Head of caudate nucleus (tissue), 42 donors: ENCODE data around the gene DHX58.

Experiments
- DNase-seq, 42 donors: peaks; one replicate each; pipeline versions ENCODE4 v3.0.0 to v3.0.0-alpha.2; 2020 to 2021; ENCODE audit warnings: mixed read lengths in 7 of 42
- intact Hi-C: fragments of 100-400 bp; cut with DNase I; formaldehyde crosslinking; loops from one replicate; pipeline ENCODE4 v1.15.0; 2022

The DHX58 gene

DNA sequence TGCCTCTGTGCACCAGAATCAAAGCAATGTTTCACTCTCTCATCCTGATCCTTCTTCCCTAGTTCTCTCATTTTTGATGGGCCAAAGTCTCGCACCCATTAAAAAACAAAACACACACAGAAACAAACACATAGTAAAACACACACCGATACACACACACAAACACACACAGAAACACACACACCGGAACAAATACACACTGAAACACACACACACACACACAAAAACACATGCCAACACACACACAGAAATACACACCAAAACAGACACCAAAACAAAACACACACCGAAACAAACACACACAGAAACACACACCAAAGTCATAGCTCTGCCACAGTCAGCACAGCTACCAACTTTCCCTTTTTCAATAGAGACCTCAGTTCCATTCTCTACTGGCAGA, 18.7 kb upstream of the DHX58 start:
- intact Hi-C loops = no loop called here
- DNase-seq = no peak

DNA sequence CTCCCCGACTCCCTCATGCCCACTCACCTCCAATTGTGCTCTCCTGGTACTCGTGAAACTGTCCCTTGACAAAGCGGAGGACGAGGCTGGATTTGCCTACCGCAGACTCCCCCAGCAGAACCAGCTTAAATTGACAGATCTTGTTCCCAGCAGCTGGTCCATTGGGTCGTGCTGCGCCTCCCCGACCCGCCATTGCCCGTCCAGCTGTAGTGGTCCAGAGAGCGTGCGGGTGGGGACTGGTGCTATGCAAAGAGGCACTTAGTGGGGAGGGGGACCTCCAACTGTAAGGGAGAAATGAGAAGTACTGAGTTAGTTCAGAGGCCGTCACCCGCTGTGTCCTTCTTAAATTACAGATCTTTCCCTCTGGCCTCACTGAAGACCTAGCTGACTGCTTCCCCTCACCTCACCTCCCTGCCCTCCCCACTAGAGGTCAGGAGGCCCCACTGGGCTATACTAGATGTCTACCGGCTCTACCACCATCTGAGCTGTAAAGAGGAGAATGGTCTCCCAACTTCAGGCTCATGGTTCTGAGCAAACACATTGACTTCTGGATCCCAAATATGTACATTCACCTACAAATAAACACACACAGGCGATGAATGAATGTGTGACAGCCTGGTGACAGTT, 17.9 kb upstream of the DHX58 start:
- no peak for DNase-seq
- intact Hi-C loops = no loop called here

DNA sequence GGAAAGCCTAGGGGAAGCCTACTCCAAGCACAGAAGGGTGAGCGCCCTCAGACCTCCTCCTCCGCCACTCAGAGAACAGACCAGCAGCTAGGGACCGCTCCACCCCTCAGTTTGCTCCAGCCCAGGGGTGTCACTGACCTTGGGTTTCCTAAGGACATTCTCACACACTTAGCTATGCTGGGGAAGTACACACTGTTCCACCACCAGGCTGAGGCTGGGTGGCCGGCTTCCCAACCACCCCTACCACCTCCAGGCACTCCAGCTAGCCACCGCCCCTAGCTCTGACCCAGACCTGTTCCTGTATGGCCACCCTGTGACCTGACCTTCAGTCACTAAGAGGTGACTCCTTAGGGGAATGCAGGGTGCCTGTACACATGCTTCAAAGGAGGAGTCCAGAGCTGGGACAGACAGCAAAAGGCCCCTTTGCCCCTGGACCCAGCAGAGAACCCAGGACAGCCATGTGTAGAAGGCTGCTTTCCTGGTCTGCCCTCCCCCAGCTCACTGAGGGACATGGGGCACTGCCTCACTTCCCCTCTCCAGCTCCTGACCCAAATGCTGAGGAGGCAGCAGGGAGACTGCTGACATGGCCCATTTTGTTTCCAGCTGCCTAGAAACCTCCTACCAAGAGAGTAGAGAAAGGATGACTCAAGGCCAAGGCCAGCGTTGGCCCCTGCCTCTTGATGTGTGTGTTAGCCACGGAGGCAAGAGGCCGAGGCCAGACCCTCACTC, 16.8 kb upstream of the DHX58 start:
- intact Hi-C loops = no loop called here
- DNase-seq = peak in 12 of 42 donors; percentile 18 to 64 (median 40)

DNA sequence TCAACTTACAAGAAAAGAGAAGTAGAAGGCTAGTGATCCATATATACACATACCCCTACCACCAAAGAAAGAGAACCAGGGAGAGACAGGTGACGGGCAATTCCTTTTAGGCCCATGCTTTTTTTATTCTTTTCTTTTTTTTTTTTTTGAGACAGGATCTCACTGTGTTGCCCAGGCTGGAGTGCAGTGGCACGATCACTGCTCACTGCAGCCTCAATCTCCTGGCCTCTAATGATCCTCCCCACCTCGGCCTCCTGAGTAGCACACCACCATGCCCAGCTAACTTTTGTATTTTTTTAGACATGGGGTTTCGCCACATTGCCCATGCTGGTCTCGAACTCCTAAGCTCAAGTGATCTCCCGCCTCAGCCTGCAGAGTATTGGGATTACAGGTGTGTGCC, 14.9 kb upstream of the DHX58 start:
- no peak for DNase-seq
- intact Hi-C loops = no loop called here

DNA sequence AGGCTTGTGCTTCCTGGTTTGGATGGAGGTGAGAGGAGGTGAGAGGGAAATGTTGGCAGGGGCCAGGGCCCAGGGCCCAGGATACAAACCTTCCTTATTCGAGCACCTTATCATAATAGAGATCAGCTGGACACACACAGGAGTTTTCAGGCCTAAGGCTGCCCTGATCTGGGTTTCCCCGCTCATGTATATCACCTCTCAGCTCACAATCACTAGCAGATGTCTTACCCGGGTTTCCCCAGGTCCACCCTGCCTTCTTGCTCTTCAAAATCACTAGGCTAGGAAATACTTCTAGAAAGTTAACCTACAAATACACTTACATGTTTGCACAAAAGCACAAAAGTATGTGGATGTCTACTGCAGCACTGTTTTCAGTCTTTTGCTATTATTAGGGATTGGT, 14.3 kb upstream of the DHX58 start:
- no peak for DNase-seq
- intact Hi-C loops = no loop called here

DNA sequence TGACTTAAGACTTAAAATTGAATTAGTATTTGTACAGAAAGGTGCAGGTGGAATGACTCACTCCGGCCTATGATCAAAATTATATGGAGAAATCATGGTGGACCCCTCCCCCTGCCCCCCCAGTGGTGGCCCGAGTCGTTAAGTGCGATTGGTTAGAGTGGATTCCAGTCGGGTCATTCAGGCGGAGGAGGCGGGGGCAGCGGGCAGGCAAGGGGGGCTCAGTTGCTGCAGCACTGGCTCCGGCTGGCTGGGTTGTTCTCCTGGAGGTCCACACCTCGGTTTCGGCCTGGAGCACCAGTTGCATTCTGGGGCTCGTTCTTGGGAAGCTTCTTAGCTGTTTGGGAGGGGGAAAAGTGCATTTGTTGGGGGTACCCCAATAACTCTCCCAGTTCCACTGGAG, 13.1 kb upstream of the DHX58 start:
- intact Hi-C loops = no loop called here
- no peak for DNase-seq

DNA sequence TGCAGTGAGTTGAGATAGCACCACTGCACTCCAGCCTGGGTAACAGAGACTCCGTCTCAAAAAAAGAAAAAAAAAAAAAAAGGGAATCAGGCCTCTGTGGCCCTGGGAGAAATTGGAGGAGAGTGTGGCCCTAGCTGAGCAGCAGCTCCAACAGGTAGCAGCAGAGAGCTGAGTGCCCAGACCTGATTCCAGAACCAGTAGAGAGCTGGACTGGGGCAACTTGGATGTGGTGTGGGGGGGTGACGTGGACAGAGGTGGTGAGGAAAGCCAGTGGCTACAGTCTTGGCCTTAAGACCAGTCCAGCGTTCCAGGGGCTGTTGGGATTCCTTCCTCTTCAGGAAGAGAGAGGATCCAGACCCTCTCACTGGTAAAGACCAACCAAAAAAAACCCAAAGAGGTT, 11.7 kb upstream of the DHX58 start:
- no peak for DNase-seq
- intact Hi-C loops = no loop called here

DNA sequence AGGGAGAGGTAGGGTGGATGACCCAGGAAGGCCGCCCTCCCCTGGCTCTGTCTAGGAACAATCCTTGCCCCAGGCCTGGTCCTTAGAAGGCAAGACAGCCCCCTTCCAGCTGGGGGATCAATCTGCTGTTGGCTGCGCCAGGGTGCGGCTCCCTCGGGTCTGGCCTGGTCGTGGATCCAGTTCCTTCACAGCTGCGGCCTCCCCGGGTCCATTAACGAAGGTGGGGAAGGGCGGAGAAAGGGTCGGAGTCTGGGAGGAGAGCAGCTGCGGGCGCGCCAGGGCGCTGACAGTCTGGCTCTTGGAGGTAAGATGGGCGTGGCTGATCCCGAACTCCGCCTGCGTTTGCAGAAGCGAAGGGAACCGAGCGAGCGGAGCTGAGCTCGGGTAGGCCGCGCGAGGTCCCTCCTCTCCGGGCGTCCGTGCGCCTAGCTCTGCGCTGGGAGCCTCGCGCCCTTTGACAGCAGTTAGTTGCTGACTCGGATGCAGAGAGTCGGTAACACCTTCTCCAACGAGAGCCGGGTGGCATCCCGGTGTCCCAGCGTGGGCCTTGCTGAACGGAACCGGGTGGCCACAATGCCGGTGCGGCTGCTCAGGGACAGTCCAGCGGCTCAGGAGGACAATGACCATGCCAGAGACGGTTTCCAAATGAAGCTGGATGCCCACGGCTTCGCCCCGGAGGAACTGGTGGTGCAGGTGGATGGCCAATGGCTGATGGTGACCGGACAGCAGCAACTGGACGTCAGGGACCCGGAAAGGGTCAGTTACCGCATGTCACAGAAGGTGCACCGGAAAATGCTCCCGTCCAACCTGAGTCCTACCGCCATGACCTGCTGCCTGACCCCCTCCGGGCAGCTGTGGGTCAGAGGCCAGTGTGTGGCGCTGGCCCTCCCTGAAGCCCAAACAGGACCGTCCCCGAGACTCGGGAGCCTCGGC, 10.1 kb upstream of the DHX58 start, which contains the start of gene HSPB9:
TSS of gene HSPB9 (plus strand) at position 434 of the 933 bp plus-strand sequence. CDS start at position 481, 47 bp downstream.
- DNase-seq = peak in 41 of 42 donors; percentile 28 to 86 (median 61)
- intact Hi-C loops = no loop called here

DNA sequence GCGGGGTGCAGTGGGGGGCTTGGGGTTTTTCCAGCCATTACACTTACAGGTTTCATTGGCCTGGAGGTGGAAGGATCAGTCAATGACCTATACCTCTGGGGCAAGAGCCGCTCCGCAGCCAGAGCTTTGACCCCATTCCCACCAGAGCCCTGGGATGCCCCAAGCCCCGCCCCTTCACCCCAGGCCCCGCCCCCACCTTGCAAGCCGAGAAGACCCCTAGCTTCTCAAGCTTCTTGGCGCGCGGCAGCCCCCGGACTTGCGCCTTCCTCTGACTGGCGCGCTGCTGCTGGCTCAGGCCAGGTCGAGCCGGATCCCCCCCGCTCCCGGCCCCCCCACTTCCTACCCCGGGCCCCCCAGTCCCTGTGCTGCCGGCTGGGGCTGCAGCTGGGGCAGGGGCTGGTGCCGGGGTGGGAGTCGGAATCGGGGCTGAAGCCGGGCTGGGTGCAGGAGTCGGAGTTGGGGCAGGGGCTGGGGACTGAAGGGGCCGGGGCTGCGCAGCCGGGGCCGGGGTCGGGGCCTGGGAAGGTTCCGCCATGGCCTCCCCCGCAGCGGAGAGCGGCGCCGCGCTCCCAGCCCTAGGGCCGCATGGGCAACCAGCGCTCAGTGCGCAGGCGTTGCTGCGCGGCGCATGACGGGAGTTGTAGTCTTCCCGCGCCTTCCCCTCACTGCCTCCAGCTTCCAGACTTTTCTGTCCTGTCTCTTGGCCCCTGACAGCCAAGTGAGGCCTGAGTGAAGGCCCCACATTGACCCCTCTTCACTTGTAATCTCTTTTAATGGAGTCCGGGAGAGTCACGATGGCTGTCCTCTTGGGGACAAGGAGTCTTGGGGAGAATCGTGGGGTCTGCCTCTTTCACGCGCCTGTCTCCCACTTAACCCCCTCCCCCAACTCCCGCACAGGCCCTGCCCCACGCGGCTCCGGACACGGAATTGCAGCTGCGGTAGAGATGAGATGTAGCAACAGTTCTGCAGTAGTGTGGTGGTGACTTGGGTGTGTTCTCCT, 8.6 kb upstream of the DHX58 start, which contains the start of gene KAT2A:
TSS of gene KAT2A (minus strand) at position 598 of the 1,000 bp plus-strand sequence. CDS start at position 535, 63 bp downstream.
- intact Hi-C loops = no loop called here
- peak; percentile 71 to 95 (median 90) for DNase-seq

DNA sequence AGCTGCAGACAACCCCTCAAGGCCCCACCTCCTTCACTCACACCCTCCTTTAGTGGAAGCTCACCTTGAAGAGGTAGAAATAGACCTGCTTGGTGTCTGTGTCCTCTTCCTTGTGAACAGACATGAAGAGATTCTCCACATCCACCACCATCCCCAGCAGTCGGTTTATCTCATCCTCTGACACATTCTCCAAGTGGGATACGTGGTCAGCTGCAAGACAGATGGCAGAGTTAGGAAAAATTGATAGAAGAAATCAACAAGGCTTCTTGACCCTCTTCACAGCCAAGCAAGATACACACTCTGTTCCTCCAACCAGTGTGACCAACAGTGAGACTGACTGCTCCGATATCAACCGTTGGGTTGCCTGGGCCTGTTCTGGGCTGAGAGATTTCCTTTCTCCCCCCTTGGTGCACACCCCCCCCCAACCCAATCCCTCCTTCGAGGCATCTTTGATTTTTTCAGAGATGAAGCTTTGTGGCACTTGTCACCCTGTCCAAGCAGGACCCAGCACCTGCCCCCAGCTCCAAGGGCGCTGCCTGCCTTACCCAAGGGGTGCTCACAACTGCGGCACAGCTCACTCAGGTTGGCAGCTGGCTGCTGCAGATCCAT, 7.8 kb upstream of the DHX58 start:
- intact Hi-C loops = no loop called here
- DNase-seq = no peak

DNA sequence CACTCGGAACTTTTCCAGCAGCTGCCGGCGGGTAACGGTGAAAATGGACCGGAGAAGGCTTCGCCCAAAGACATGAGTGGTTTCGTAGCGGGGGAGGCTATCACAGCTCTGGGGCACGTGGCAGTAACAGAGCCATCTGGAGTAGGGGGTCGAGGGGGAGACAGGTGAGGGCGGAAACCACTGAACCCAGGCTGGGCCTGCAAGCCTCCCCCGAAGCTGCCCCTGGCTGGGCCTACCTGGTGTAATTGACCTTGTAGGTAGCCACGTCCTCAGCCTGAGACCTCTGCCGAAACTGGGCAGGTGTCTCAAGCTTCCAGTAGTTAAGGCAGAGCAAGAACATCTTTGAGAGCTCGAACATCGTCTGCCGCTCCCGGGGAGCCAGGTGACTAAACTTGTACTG, 6.8 kb upstream of the DHX58 start:
- DNase-seq = no peak
- intact Hi-C loops = loop anchor here (10.0 kb wide), 1 partner anchor 154 kb away; the partner anchor contains the start of gene CNP

DNA sequence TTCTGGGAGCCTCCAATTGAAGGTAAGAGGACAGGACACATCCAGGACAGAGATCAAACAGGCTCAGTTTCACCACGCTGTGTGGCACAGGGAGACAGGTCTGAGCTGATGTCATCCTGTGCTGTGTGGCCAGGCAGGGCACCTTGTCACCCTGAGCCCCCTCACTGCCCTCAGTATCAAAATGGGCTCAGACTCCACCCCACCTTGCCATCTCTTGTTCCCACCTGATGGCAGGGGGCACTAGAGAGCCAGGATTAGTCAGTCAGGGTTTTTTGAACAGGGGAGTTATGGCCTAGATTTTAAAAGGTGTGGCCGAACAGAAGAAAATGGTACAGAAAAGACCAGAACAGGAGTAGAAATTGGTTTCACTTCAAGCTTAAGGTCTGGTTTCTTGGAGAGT, 6.0 kb upstream of the DHX58 start:
- peak in 10 of 42 donors; percentile 26 to 60 (median 48) for DNase-seq

DNA sequence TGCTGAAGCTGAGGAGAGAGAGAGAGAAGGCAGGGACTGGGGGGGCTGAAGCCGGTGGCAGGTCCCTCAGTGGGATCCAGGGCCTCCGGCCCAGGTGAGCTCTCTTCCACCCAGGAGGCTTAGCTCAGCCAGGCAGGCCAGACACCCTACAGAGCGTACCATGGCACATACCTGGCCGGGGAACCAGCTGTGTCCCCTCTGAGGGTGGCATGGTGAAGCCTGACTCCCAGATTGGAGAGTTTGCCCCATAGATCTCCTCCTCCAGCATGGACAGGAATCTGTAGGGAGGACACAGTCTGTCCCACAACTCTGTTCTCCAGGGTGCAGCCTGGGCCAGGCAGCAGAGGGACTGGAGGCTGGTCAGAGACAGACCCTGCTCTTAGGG, 5.6 kb upstream of the DHX58 start:
- no peak for DNase-seq
- intact Hi-C loops = loop anchor here (10.0 kb wide), 1 partner anchor 153 kb away; the partner anchor contains the start of gene CNP

More for the DNA sequence above, 6.0 kb upstream of the DHX58 start:
- intact Hi-C loops = loop anchor here (10.0 kb wide), 1 partner anchor 154 kb away; the partner anchor contains the start of gene CNP

DNA sequence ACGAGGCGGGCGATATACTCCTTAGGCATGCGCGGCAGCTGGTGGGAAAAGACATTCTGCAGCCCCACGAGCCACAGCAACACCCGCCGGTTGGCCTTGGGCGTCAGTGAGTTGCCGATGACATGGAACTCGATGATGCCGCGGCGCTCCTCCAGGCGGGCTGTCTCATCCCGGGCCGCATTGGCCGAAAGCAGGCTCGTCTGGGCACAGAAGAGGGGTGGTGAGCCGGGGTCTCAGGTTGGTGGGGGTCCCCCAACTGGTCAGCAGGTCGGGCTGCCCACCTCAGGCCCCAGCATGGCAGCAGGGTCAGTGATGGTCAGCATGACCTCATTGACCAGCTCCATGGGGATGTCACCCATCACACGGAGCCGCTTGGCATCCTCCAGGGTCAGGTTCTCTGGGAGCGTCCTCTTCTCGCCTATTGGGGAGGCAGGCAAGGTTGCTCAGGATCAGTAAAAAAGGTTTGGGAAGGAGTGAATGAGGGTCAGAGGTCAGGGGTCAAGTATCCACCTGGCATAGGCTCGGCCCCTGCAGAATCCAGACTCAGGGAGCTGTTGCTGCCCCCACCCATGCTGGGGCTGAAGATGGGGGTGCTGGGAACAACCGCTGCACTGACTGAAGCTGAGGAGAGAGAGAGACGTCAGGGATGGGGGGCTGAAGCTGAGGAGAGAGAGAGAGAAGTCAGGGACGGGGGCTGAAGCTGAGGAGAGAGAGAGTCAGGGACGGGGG, 5.0 kb upstream of the DHX58 start:
- no peak for DNase-seq
- intact Hi-C loops = loop anchor here (10.0 kb wide), 1 partner anchor 153 kb away; the partner anchor contains the start of gene CNP

DNA sequence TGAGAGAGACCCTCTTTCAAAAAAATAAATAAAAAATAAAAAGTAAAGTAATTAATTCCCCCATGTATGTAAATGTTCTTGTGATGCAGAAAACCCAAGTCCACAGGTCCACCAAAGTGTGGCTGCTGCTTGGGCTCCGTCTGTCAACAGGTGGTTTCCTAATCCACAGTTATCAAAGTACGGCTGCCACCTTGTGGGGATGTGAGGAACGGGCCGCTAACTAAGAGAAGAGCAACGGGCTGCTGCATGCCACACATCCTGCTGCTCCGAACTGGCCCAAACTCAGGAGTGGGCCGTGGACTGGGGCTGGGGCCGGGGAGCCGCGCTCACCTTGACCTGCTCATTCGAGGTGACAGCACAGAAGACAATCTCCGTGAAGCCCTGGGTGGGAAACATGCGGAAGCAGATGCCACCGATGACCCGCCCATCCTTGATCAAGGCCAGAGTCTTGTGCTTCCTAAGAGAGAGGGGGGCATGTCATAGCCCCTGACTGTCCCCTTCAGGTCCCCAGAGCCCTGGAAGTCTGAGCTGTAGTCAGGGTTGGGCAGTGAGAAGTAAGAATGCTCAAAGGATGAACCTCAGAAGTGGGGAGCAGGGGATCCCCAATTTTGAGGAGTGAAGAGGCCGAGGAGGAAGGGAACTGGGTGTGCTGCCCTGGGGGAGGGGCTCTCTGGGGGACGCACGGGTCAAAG, 4.3 kb upstream of the DHX58 start:
- intact Hi-C loops = loop anchor here (10.0 kb wide), 1 partner anchor 152 kb away; the partner anchor contains the start of gene CNP
- peak; percentile 65 to 92 (median 84) for DNase-seq

DNA sequence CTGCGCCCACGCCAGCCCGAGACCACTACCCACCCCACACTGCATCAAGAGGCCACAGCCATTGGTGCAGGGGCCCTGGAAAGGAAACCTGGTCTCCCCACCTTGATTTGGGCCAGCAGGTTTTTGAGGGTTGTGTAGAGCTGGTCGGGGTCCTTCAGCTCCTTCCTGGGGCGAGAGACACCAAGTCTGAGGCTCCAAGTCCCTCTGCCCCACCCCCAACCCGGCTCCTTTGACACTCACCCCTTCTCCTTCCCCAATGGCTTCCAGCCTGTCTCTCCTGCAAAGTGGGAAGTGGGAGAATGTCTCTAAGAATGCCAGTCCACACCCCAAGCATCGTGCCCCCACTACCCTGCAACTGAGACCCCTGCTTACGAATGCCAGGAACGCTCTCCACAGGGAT, 1.6 kb upstream of the DHX58 start:
- intact Hi-C loops = loop anchor here (10.0 kb wide), 1 partner anchor 149 kb away; the partner anchor contains the start of gene CNP
- no peak for DNase-seq
